ENCODE measurements around the gene CFAP119.
A peak's percentile ranks its signal among the peaks of the same experiment; 100 is the strongest.

CFAP119 gene

GRCh38 chr16:30760577-30761426 is 1.1 kb downstream of the CFAP119 start:
- Histone ChIP-seq H3K4me3 (replicated peaks; ENCODE audit: insufficient read depth, low read length) (peak overlapping the region; percentile 89), H3K27me3 (ENCODE audit: insufficient read depth, poor library complexity, severe bottlenecking) (no peaks in the 10 kb centered on the region), H3K27ac (replicated peaks) (peak overlapping the region; percentile 96)
- peak in 1 of 2 experiments; percentile 65 for DNase-seq (ENCODE audit: low read depth in 1 of 2, low spot score in 1 of 2)
- TF ChIP-seq POLR2AphosphoS5 (IDR thresholded peaks at IDR 0.05; ENCODE audit: low read depth), result no peak; the same call in 1 of the 2 replicates
- TF ChIP-seq CTCF (IDR thresholded peaks at IDR 0.05; ENCODE audit: insufficient read depth, low read length), result no peak
- no peak for TF ChIP-seq SPI1 (IDR thresholded peaks at IDR 0.05; ENCODE audit: borderline replicate concordance, low read depth)
- no peak for TF ChIP-seq REST (IDR thresholded peaks at IDR 0.05; ENCODE audit: insufficient replicate concordance, low read depth)
- TF ChIP-seq GABPA (IDR thresholded peaks at IDR 0.05; ENCODE audit: low read depth), result no peak

GRCh38 chr16:30760001-30760559 is 1.8 kb downstream of the CFAP119 start:
- TF ChIP-seq GABPA (IDR thresholded peaks at IDR 0.05; ENCODE audit: low read depth) (no peak), POLR2AphosphoS5 (IDR thresholded peaks at IDR 0.05; ENCODE audit: low read depth) (0 out of 2 replicates have a peak, but pooled peaks have one; percentile 7)
- peak overlapping the region; percentile 96 for H3K27ac ChIP-seq (replicated peaks)
- H3K4me3 ChIP-seq (replicated peaks; ENCODE audit: insufficient read depth, low read length), result peak overlapping the region; percentile 89
- DNase-seq (ENCODE audit: low read depth in 1 of 2, low spot score in 1 of 2), result peak in 1 of 2 experiments; percentile 65
- H3K27me3 ChIP-seq (ENCODE audit: insufficient read depth, poor library complexity, severe bottlenecking), result no peaks in the 10 kb centered on the region

- H3K27ac ChIP-seq (replicated peaks), result peak overlapping the region; percentile 96
These were observed 2.8 kb downstream of the CFAP119 start for GRCh38 chr16:30758988-30759491.

More at GRCh38 chr16:30758988-30759491, 2.8 kb downstream of the CFAP119 start:
- Histone ChIP-seq H3K27me3 (ENCODE audit: insufficient read depth, poor library complexity, severe bottlenecking) (no peaks in the 10 kb centered on the region), H3K4me3 (replicated peaks; ENCODE audit: insufficient read depth, low read length) (no peak overlapping the region)
- peak; percentile 54 to 94 for DNase-seq (ENCODE audit: low read depth in 1 of 2, low spot score in 1 of 2)
- TF ChIP-seq GABPA (IDR thresholded peaks at IDR 0.05; ENCODE audit: low read depth) (no peak; the same call in 1 of the 2 replicates), POLR2AphosphoS5 (IDR thresholded peaks at IDR 0.05; ENCODE audit: low read depth) (peak; percentile 87), CTCF (IDR thresholded peaks at IDR 0.05; ENCODE audit: insufficient read depth, low read length) (no peak), SPI1 (IDR thresholded peaks at IDR 0.05; ENCODE audit: borderline replicate concordance, low read depth) (peak; percentile 82; the same call in 1 of the 2 replicates), REST (IDR thresholded peaks at IDR 0.05; ENCODE audit: insufficient replicate concordance, low read depth) (peak; percentile 27)

Data from HL-60 (cell line).